Measurements from ENCODE around the gene FCER2.

DNA sequence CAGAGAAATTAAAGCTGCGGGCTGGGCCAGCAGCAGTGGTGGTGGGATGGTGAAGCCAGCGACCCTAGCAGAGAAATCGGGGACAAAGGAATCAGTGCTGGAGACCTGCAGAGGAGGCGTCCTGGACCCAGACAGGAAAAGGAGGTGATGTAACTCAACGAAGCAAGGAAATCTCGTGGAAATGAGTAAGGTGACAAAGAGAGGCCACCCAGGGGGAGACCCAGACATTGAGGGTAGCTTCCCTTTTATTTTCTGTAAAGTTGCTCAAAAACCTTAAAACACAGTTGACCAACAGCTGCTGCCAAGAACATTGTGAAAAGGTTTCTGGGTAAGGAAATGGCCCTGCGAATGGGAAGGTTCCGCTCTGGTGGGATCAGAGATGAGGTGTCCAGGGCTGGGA lies 46.4 kb downstream of the FCER2 start:
- TF ChIP-seq, protein P1, sequence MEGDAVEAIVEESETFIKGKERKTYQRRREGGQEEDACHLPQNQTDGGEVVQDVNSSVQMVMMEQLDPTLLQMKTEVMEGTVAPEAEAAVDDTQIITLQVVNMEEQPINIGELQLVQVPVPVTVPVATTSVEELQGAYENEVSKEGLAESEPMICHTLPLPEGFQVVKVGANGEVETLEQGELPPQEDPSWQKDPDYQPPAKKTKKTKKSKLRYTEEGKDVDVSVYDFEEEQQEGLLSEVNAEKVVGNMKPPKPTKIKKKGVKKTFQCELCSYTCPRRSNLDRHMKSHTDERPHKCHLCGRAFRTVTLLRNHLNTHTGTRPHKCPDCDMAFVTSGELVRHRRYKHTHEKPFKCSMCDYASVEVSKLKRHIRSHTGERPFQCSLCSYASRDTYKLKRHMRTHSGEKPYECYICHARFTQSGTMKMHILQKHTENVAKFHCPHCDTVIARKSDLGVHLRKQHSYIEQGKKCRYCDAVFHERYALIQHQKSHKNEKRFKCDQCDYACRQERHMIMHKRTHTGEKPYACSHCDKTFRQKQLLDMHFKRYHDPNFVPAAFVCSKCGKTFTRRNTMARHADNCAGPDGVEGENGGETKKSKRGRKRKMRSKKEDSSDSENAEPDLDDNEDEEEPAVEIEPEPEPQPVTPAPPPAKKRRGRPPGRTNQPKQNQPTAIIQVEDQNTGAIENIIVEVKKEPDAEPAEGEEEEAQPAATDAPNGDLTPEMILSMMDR (IDR thresholded peaks at IDR 0.05), result no peak
- no peak for TF ChIP-seq POLR2A (IDR thresholded peaks at IDR 0.05)
